Astrocyte of the cerebellum (primary cell): ENCODE measurements around the gene CLEC19A.
"Not testable (repeated sequence)": the region's sequence is repeated elsewhere in the genome, so short reads cannot be mapped to it uniquely, and the experiment has no call there.

Experiments
- DNase-seq: peaks from one replicate; pipeline ENCODE4 v3.0.0-alpha.2; 2011; ENCODE audit warnings: low read depth
- H3K4me3 ChIP-seq: 2 replicates; pipeline ENCODE4 v1.5.1; 2011; ENCODE audit warnings: mild to moderate bottlenecking, low read depth, low read length, moderate library complexity
- in situ Hi-C: cut with HindIII; loops from 2 replicates; pipeline ENCODE4 v1.10.0; 2017; ENCODE audit warnings: low sequenced_read_pairs
- TF ChIP-seq, protein P1 (sequence below): IDR thresholded peaks from 2 replicates; pipeline ENCODE4 v1.5.1; 2012; ENCODE audit warnings: low read length, low read depth, moderate library complexity, mild to moderate bottlenecking; ENCODE audit errors: missing control alignments

Gene CLEC19A

DNA sequence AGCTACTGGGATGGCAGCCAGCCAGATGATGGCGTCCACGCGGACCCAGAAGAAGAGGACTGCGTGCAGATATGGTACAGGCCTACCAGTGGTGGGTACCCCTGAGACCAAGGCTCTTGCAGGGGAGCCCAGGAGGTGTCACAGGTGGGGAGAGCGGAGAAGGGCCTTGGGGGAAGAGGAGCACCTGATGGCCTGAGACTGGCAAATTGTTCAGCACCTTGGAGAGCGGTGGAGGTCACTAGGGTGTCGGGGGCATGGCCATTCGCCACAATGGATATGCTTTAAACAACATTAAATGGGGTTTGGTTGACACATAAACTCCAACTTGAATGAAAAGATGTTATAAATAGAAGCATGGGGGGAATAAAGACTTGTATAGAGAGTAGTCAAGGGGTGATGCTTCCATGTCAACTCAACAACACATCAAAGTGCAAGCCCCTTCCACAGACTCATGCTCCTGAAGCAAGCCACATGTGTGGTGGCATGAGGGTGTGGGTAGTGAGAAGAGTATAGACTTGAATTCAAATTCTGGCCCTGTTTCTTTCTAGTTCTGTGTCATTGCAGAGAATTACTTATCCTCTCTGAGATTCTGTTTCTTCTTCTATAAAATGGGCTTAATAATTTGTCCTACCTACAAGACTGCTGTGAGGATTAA lies 22.2 kb downstream of the CLEC19A start:
- in situ Hi-C loops, result no loop called here
- H3K4me3 ChIP-seq, result no peak overlapping the region
- DNase-seq, result no peak
- TF ChIP-seq, protein P1, sequence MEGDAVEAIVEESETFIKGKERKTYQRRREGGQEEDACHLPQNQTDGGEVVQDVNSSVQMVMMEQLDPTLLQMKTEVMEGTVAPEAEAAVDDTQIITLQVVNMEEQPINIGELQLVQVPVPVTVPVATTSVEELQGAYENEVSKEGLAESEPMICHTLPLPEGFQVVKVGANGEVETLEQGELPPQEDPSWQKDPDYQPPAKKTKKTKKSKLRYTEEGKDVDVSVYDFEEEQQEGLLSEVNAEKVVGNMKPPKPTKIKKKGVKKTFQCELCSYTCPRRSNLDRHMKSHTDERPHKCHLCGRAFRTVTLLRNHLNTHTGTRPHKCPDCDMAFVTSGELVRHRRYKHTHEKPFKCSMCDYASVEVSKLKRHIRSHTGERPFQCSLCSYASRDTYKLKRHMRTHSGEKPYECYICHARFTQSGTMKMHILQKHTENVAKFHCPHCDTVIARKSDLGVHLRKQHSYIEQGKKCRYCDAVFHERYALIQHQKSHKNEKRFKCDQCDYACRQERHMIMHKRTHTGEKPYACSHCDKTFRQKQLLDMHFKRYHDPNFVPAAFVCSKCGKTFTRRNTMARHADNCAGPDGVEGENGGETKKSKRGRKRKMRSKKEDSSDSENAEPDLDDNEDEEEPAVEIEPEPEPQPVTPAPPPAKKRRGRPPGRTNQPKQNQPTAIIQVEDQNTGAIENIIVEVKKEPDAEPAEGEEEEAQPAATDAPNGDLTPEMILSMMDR, result no peak

DNA sequence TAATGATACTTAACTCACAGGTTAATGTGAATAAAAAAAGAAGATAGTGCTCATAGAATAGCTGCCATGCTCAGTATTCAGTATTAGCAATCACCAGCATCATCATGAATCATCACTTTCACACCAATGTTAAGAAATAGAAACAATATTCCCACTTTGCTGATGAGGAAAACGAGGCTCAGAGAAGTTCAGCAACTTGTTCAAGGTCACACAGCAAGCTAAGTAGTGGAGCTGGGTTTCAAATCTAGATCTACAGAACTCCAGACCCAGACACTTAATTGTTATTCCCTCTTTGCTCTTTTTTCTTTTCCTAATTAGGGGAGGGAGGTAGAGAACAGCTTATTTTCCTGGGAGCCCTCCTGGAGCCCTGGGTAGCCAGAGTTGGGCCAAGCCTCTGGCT lies 22.9 kb downstream of the CLEC19A start:
- in situ Hi-C loops, result no loop called here
- no peak overlapping the region for H3K4me3 ChIP-seq
- no peak for DNase-seq
- TF ChIP-seq, protein P1, result no peak

DNA sequence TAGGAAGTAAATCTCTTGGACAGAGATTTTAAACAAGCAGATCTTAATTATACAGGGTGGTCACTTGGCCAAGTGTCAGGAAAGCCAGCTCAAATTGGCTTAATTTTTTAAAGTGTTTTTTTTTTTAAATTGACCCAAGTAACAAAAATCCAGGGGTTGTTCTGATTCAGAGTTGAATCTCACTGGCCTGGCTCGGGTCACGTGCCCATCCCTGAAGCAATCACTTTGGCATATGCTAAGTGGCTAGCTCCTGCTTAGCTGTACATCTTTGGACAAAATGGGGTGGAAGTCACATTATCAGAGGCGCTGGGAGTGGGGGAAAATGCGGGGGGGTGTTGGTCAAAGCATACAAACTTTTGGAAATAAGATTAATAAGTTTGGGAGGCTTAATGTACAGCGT lies 23.6 kb downstream of the CLEC19A start:
- no peak overlapping the region for H3K4me3 ChIP-seq
- TF ChIP-seq, protein P1, result no peak
- in situ Hi-C loops, result no loop called here

GRCh38 chr16:19314718-19315425 lies 29.3 kb downstream of the CLEC19A start:
- H3K4me3 ChIP-seq, result no peak overlapping the region
- in situ Hi-C loops, result no loop called here
- no peak for DNase-seq
- TF ChIP-seq, protein P1, result no peak

More for the DNA sequence above, 23.6 kb downstream of the CLEC19A start:
- DNase-seq, result no peak

DNA sequence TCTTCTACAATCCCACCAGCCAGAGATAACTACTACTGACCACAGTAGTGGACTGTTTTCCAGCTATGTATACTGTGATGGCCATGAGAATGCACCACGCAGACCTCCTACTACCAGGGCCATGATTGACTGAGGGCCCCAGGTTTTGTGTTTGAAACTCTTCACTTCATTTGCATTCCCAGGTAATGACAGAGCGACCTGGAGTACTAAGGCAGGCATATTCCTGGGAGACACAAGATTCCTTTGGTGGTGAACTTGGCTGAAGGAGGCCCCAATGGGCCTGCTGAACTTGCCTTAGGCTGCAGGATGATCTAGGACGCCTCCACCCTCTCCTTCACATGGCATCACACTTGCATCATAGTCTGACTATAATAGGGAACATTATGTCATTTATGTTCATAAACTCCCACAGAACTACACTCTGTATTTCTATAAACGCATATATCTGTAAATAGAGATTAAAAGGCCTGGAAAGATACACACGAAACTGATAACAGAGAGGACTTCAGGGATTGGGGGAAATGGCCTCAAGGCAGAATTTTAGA lies 30.4 kb downstream of the CLEC19A start:
- H3K4me3 ChIP-seq, result no peak overlapping the region
- DNase-seq, result no peak
- in situ Hi-C loops, result no loop called here
- TF ChIP-seq, protein P1, result no peak

- TF ChIP-seq, protein P1, result no peak
- DNase-seq, result no peak
- H3K4me3 ChIP-seq, result no peak overlapping the region
- in situ Hi-C loops, result no loop called here
Measured at GRCh38 chr16:19316846-19317245, 31.3 kb downstream of the CLEC19A start.

GRCh38 chr16:19321186-19321585 lies 35.7 kb downstream of the CLEC19A start:
- DNase-seq, in situ Hi-C loops, H3K4me3 ChIP-seq: not testable (repeated sequence)
